Suppressor macrophage treated with lipopolysaccharide for 4 hours (primary cell): ENCODE results near the gene POLR1A.

Source experiments
- DNase-seq: peaks from one replicate; pipeline ENCODE4 v3.0.0-alpha.2; 2020

POLR1A gene

GRCh38 chr2:86094229-86094628, 11.5 kb downstream of the POLR1A start:
- DNase-seq: no peak

- DNase-seq: no peak
These were observed 17.5 kb downstream of the POLR1A start for GRCh38 chr2:86087936-86088850.

DNA sequence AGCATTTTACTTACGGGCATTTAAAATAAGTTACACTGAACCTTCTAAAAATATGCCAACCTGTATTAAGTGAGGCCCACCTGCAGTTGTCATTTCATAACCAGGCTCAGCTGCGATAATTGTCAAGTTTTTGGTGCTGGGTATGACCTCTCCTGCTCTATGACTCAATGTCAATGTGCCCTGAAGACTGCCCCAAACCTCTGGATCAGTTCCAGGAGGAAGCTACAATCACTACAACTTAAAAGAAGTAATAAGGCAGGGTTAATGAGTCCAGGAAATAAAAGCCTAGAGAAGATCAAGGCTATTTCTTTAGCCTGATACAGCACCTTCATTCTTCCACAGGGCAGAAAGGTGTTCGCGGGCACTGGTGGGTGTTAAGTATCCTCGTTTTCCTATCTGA, 22.9 kb downstream of the POLR1A start:
- DNase-seq: peak; percentile 35

GRCh38 chr2:86081724-86082123, 24.0 kb downstream of the POLR1A start:
- DNase-seq: no peak

- peak; percentile 79 for DNase-seq
These were observed 25.4 kb downstream of the POLR1A start for GRCh38 chr2:86079981-86080911.

- peak; percentile 59 for DNase-seq
These were observed 26.7 kb downstream of the POLR1A start for GRCh38 chr2:86078774-86079545.

- no peak for DNase-seq
These were observed 29.8 kb downstream of the POLR1A start for GRCh38 chr2:86075886-86076285.

- no peak for DNase-seq
These were observed 30.9 kb downstream of the POLR1A start for GRCh38 chr2:86074811-86075210.

- no peak for DNase-seq
These were observed 31.4 kb downstream of the POLR1A start for GRCh38 chr2:86074256-86074655.

- DNase-seq: no peak
These were observed 32.5 kb downstream of the POLR1A start for GRCh38 chr2:86073225-86073624.

DNA sequence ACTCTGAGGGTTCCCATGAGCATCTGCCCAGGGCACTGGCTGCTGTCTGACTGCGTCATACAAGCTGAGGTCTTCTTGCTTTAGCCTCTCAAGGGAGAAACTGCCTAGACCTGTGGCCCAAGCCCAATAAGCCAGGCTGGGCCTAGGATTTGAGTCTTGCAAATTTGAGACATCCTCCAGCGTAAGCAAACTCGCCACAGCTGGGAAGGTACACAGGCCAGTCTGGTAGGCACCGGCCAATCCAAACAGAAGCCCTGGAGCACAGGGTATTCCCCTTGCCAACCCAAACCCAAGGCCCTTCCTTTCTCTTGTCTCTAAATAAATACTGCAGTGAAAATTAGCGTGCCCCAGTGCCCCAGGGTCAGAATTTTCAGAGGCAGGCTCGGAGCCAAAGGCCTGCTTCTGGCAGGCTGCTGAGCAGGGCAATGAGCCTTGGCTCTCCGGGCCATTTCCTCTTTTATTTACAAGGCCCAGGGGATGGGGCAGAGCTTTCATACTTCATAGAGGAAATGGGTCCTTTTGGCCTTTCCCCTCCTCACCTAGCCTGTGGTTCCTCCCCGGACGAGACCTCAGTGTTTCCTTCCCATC, 33.3 kb downstream of the POLR1A start:
- peak; percentile 60 for DNase-seq

DNA sequence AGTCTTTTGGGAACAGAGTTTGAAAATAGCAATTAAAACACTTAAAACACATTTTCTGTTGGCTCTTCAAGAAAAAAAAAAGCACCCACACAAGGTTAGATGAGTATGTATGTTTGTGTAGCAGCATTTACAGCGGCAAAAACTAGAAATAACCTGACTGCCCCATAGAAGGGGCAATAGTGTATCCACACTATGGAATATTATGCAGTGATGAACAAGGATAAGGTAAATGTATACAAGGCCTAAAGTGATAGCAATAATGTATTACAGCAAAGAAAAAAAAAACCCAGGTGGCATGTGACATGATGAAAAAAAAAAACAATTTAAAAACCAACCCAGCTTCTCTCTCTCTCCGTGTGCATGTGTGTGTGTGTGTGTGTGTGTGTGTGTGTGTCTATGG, 34.8 kb downstream of the POLR1A start:
- DNase-seq: no peak

DNA sequence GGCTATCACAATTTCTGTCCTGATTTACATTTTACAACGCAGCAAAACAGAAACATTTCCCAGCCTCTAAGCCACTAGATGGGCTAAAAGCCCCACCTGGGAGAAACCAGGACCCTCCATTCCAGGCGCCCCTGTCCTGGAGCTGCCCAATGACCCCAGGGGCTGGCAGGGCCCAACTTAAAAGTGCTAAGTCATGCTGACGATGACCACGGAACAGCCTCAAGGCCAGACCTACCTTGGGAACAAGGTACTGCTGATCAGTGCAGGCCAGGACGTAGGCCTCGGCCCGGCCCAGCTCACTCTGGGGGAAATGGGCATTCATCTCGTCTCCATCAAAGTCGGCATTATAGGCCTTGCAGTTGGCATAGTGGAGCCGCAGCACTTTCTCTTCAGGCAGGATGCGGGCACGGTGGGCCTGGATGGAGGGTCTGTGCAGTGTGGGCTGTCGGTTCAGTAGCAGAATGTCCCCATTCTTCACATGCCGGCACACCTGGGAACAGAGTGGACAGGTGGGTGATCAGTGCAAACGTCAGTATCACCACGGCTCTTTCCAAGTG, 35.8 kb downstream of the POLR1A start:
- DNase-seq: no peak

DNA sequence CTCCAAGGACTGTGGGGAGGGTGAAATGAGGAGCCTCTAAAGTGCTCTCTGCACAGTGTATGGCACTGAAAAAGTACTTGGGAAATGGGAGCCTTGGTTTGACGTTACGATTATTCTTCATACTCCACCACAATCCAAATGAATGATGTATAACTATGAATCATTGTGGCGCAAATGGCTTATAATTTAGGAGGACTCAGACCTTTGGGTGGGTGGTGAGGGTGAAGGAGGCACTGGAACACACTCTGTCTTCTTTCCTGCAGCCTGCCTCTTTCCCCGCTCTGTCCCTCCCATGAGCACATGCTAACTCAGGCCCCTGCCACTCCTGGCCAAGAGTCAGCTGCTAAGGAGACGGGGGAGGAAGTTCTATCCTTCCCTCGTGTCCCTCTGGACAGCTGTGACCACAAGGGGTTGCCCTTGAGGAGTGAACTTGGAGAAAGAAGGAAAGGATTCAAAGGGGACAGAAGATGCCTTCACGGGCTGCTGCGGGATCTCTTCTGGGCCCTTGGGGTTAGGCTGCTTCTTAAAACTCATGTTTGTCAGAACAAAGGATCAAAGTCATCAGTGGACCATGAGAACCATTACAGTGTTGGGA, 36.5 kb downstream of the POLR1A start:
- DNase-seq: no peak

DNA sequence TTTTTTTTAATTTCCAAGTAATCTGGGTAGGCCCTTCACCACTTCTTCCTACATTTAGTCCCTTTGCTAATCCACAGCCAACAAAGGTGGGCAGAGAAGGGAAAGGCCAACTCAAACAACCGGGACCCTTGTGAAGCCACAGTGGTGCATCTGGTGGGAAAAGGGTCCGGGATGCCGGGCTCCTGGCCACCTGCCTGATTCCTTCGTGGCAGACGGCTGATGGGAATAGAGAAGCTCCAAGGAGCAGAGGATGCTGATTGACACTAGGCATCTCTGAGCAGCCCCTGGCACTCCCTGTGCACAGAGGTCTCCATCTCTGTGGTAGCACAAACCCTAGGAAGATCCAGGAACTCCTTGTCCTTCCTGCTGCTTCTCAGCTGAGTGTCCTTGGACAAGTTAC, 37.0 kb downstream of the POLR1A start:
- DNase-seq: no peak

DNA sequence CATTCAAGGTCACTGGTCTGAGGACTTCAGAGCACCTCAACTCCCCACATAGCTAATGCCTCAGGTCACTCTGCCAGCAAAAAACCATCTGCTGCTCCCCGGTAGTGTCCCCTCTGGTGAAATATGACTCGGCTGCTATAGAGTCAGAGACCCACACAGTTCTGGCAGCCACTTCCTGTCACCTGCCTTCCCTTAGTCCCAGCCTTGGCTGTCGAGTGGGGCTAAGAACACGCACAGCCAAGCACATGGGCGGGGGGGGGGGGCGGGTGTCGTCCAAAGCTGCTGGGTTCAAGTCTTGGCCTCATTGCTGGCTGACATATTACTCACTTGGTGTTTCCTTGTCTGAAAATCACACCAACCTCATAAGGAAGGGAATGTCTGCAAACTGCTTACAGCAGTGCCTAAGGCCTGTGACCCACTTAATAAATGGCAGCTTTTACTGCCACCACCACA, 37.5 kb downstream of the POLR1A start:
- DNase-seq: peak; percentile 17

- DNase-seq: no peak
These were observed 38.8 kb downstream of the POLR1A start for GRCh38 chr2:86066915-86067314.

DNA sequence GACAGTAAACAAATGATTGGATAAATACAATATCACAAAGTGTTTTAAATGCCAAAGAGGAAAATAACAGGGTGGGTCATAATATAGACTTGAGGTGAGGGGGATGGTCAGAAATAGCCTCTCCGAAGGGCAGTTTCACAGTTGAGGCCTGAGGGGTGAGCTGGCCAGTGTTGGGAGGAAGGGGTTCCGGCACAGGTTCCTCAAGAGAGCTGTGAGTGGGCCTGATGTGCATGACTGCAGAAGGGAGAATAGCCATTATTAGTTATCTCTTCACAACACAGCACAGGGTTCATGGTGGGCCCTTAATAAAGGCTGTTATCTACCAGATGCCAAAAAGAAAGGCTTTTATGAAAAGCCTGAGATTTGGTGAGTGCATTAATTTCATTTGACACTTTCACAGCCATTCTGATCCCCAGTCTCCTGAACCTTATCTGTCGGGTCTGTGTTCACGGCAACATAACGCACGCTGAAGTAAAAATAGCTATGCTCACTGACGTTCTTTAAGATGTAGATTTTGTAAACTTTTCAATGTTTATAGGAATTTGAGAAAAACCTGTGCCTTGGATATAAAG, 39.6 kb downstream of the POLR1A start:
- no peak for DNase-seq

DNA sequence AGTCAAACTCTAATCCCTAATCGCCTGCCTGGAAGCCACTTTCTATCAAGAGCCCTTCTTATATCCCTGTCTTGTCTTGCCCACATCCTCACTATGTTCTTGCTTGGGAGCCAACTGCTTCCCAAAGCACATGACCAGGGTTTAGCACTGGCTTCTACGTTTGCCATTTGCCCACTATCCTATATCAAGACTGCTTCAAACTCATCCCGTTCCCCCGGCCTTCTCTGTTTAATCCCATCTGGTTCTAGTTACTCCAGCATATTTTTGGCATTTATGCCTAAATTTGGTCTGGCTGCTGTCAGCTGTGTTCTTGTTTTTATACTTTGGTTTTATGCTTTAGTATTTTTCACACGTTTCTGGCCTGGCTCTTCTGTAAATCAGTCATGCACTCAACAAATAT, 40.2 kb downstream of the POLR1A start:
- no peak for DNase-seq

DNA sequence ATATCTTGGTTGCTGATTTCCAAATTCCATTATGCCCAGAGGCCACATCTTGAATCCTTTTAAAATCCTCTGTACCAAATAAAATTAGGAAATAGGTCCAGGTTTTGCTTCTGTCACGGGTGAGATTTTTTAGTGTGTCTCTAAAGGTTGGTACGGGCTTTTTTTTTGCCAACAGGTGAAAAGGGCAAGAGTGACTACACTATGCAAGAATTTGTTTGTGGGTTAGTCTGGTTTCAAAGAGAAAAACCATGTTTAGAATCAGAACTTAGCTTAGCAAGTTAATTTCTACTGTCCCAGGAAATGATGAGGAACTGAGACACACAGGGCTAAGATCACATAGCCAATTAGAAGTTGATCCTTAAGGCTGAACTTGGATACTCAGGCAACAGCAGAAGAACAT, 41.7 kb downstream of the POLR1A start:
- DNase-seq: no peak

DNA sequence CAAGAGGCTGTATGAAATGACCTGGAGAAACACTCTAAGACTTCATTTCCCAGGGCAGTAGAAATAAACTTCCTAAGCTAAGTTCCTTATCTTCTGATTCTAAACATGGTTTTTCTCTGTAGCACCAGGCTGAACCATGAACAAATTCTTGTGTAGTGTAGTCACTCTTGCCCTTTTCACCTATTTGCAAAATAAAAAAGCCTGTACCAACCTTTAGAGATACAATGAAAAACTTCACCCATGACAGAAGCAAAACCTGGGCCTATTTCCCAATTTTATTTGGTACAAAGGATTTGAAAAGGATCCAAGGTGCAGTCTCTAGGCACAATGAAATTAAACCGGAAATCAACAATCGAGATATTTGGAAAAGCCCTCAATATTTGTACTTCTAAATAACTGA, 43.6 kb downstream of the POLR1A start:
- DNase-seq: no peak
